Testis (tissue), 3 donors: ENCODE measurements around the gene TGFBR3. TPM values are rescaled to one million over a fixed set of nuclear protein-coding genes. Genes with fewer than 3 reads are reported as not detected.

Experiments used
- DNase-seq: peaks from one replicate; pipeline ENCODE4 v3.0.0-alpha.2; 2019
- H3K27ac ChIP-seq, 2 donors: fragments of 200-600 bp; sonication (generic); one replicate each; pipeline ENCODE4 v1.5.1; 2019
- H3K27me3 ChIP-seq: fragments of 200-600 bp; sonication (generic); one replicate; pipeline ENCODE4 v1.5.1; 2019
- H3K36me3 ChIP-seq: fragments of 200-600 bp; sonication (generic); one replicate; pipeline ENCODE4 v1.5.1; 2017; ENCODE audit warnings: low read depth; ENCODE audit errors: missing control alignments
- H3K4me1 ChIP-seq: fragments of 200-600 bp; sonication (generic); one replicate; pipeline ENCODE4 v1.5.1; 2019
- H3K4me3 ChIP-seq, 2 donors: fragments of 200-600 bp; sonication (generic); one replicate each; pipeline ENCODE4 v1.5.1; 2017 to 2019
- H3K9me3 ChIP-seq: fragments of 200-600 bp; sonication (generic); one replicate; pipeline ENCODE4 v1.5.1; 2017
- CTCF ChIP-seq, 3 experiments: fragments of 450-650 bp in 2 of 3; fragments of 200-600 bp in 1 of 3; sonication (generic) in 1 of 3; IDR thresholded peaks; one replicate each; pipeline ENCODE4 v1.5.1; 2016 to 2019; ENCODE audit warnings: antibody characterized with exemption in 3 of 3, mild to moderate bottlenecking in 2 of 3, moderate library complexity in 1 of 3
- POLR2A ChIP-seq: fragments of 450-650 bp; IDR thresholded peaks from one replicate; pipeline ENCODE4 v1.6.1; 2017; ENCODE audit warnings: antibody characterized with exemption, mild to moderate bottlenecking, moderate library complexity
- WGBS, 2 donors: methylation state at CpG; one replicate each; pipeline ENCODE4 v1.1.5; 2018; 5-methylcytosine and 5-hydroxymethylcytosine counted together
- intact Hi-C: fragments of 100-400 bp; cut with DNase I; formaldehyde crosslinking; loops from one replicate; pipeline ENCODE4 v1.15.1; 2023; ENCODE audit warnings: low total_unique reads
- polyA plus RNA-seq: library from polyadenylated mRNA; stranded (reverse); fragments of 350-450 nt; fragmentation: Illumina TruSeq; extraction: RNeasy Lipid Tissue Mini Kit (QIAGEN cat#74804); gene quantifications from one replicate; pipeline ENCODE4 v1.2.3, GENCODE V29; 2014; ENCODE audit warnings: low read depth, low replicate concordance; ENCODE audit not compliant: insufficient read depth
- total RNA-seq, 2 donors: library from RNA; depleted of rRNA; stranded (reverse); fragments of >200 nt; gene quantifications; one replicate each; pipeline ENCODE4 v1.2.3, GENCODE V29; 2016

TGFBR3 gene
- total and polyA plus RNA-seq, 3 donors from 2014 or later = 24.0 to 37.2 (median 34.7) TPM

GRCh38 chr1:91742848-91743292 is 143.1 kb downstream of the TGFBR3 start:
- Histone ChIP-seq H3K4me1 (peaks cover 25% of the 10 kb centered on the region), H3K36me3 (no peaks in the 10 kb centered on the region), H3K9me3 (no peaks in the 10 kb centered on the region), H3K27ac (peak overlapping the region in 1 of 2 donors; percentile 55), H3K4me3 (no peak overlapping the region), H3K27me3 (no peaks in the 10 kb centered on the region)
- intact Hi-C loops = no loop called here
- 49 to 51% methylated on average over 4 of the region's 4 CpGs for WGBS, 2 donors
- DNase-seq = peak; percentile 32
- TF ChIP-seq POLR2A = no peak
- no peak for TF ChIP-seq CTCF (IDR thresholded peaks at IDR 0.05)

DNA sequence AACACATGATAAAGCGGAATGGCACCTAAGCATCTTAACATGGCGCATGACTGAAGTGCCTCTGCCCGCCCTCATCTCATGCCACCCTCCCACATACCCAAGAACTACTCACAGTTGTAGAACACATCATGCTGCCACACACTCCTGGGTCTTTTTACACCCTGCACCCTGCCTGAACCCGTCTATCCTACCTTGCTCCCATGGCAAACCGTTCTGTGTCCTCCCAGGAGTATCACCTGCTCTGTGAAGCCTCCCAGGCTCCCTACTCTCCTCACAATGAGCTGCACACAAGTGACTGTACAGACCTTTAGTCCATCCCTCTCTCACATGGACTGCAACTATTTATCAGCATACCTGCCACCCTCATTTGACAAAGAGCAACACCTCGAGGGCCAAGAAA is 144.0 kb downstream of the TGFBR3 start:
- Histone ChIP-seq H3K4me1 (peaks cover 24% of the 10 kb centered on the region), H3K36me3 (no peaks in the 10 kb centered on the region), H3K27me3 (no peaks in the 10 kb centered on the region), H3K9me3 (no peaks in the 10 kb centered on the region), H3K27ac (no peak overlapping the region), H3K4me3 (no peak overlapping the region)
- TF ChIP-seq POLR2A = no peak
- TF ChIP-seq CTCF (IDR thresholded peaks at IDR 0.05) = no peak
- intact Hi-C loops = no loop called here
- DNase-seq = no peak
- WGBS, 2 donors = 91 to 96% methylated on average over 6 of the region's 6 CpGs

- 93 to 98% methylated on average over 5 of the region's 5 CpGs for WGBS, 2 donors
- no peak for DNase-seq
- no peak for TF ChIP-seq CTCF (IDR thresholded peaks at IDR 0.05)
- no peak for TF ChIP-seq POLR2A
- H3K4me1 ChIP-seq = peaks cover 21% of the 10 kb centered on the region
- no peak overlapping the region for H3K27ac ChIP-seq
- H3K27me3 ChIP-seq = no peaks in the 10 kb centered on the region
- H3K9me3 ChIP-seq = no peaks in the 10 kb centered on the region
- intact Hi-C loops = no loop called here
- no peak overlapping the region for H3K4me3 ChIP-seq
- H3K36me3 ChIP-seq = no peaks in the 10 kb centered on the region
These were observed 144.7 kb downstream of the TGFBR3 start for GRCh38 chr1:91741301-91741700.

- Histone ChIP-seq H3K36me3 (no peaks in the 10 kb centered on the region), H3K27me3 (no peaks in the 10 kb centered on the region), H3K4me1 (peaks cover 5% of the 10 kb centered on the region), H3K27ac (no peak overlapping the region), H3K9me3 (no peaks in the 10 kb centered on the region), H3K4me3 (no peak overlapping the region)
- intact Hi-C loops = no loop called here
- TF ChIP-seq POLR2A = no peak
- no peak for TF ChIP-seq CTCF (IDR thresholded peaks at IDR 0.05)
- no peak for DNase-seq
- 93 to 96% methylated on average over 4 of the region's 4 CpGs for WGBS, 2 donors
These were observed 148.3 kb downstream of the TGFBR3 start for GRCh38 chr1:91737650-91738049.

GRCh38 chr1:91736715-91737615 is 149.0 kb downstream of the TGFBR3 start:
- intact Hi-C loops = no loop called here
- H3K27me3 ChIP-seq = no peaks in the 10 kb centered on the region
- H3K27ac ChIP-seq = no peak overlapping the region
- H3K4me1 ChIP-seq = no peaks in the 10 kb centered on the region
- no peaks in the 10 kb centered on the region for H3K36me3 ChIP-seq
- H3K4me3 ChIP-seq = no peak overlapping the region
- DNase-seq = no peak
- no peaks in the 10 kb centered on the region for H3K9me3 ChIP-seq
- 63 to 71% methylated on average over 13 of the region's 13 CpGs for WGBS, 2 donors
- no peak for TF ChIP-seq POLR2A
- TF ChIP-seq CTCF (IDR thresholded peaks at IDR 0.05) = no peak
